Natural killer cell (primary cell): ENCODE results near the gene CPNE4. TPM values are rescaled to one million over a fixed set of nuclear protein-coding genes. Genes with fewer than 3 reads are reported as not detected.

Source experiments
- ATAC-seq, 3 donors: fragments of 150-1000 bp in 2 of 3; fragments of 200-7000 bp in 1 of 3; cut with Tn5 transposase; 1 replicate in 1 of 3; 2 replicates in 2 of 3; pipeline ENCODE4 v1.10.0; 2021; ENCODE audit warnings: mild to moderate bottlenecking in 2 of 3, moderate library complexity in 2 of 3
- DNase-seq, 2 donors: peaks; one replicate each; pipeline versions ENCODE4 v3.0.0 to v3.0.0-alpha.2; 2013 to 2021; ENCODE audit warnings: mixed read lengths in 1 of 2
- H3K27ac ChIP-seq: one replicate; pipeline ENCODE4 v1.5.1; 2013; ENCODE audit warnings: mild to moderate bottlenecking, low read length
- H3K27me3 ChIP-seq: one replicate; pipeline ENCODE4 v1.6.1; 2013; ENCODE audit warnings: low read length; ENCODE audit not compliant: control insufficient read depth, insufficient read depth
- H3K36me3 ChIP-seq: one replicate; pipeline ENCODE4 v1.6.1; 2013; ENCODE audit warnings: low read length; ENCODE audit not compliant: control insufficient read depth, insufficient read depth
- H3K4me1 ChIP-seq: one replicate; pipeline ENCODE4 v1.6.1; 2013; ENCODE audit warnings: low read length; ENCODE audit not compliant: control insufficient read depth, insufficient read depth
- H3K4me3 ChIP-seq: one replicate; pipeline ENCODE4 v1.5.1; 2013; ENCODE audit warnings: low read length
- H3K9me3 ChIP-seq: one replicate; pipeline ENCODE4 v1.6.1; 2013; ENCODE audit warnings: low read length; ENCODE audit not compliant: control insufficient read depth, insufficient read depth
- H3K27ac Mint-ChIP-seq, 2 donors: one replicate each; pipeline ENCODE4 v1.8.0; 2022; ENCODE audit warnings: mild to moderate bottlenecking in 2 of 2, mixed read lengths in 2 of 2, moderate library complexity in 1 of 2
- H3K27me3 Mint-ChIP-seq, 2 donors: one replicate each; pipeline ENCODE4 v1.8.0; 2022; ENCODE audit warnings: low read depth in 2 of 2, mixed read lengths in 2 of 2
- H3K36me3 Mint-ChIP-seq: one replicate; pipeline ENCODE4 v1.8.0; 2022; ENCODE audit warnings: mixed read lengths
- H3K4me1 Mint-ChIP-seq, 2 donors: one replicate each; pipeline ENCODE4 v1.8.0; 2022; ENCODE audit warnings: mixed read lengths in 2 of 2
- H3K4me3 Mint-ChIP-seq: one replicate; pipeline ENCODE4 v1.8.0; 2022; ENCODE audit warnings: mild to moderate bottlenecking, moderate library complexity, mixed read lengths
- H3K9me3 Mint-ChIP-seq, 2 donors: one replicate each; pipeline ENCODE4 v1.8.0; 2022; ENCODE audit warnings: mixed read lengths in 2 of 2
- WGBS: methylation state at CpG from one replicate; pipeline ENCODE4 v1.1.7; 2013; ENCODE audit warnings: missing lambda C conversion rate; ENCODE audit not compliant: insufficient coverage; 5-methylcytosine and 5-hydroxymethylcytosine counted together
- intact Hi-C: fragments of 100-400 bp; cut with micrococcal nuclease; formaldehyde crosslinking; loops from one replicate; pipeline ENCODE4 v1.14.2; 2022
- total RNA-seq, 4 donors: library from RNA; stranded (reverse); fragments of 120-200 nt in 1 of 4; gene quantifications; one replicate each; pipeline versions ENCODE4 v1.2.3 to v1.2.4, GENCODE V29; 2013 to 2022
- TF ChIP-seq, protein P1 (sequence below): fragments of 200-600 bp; IDR thresholded peaks from one replicate; pipeline ENCODE4 v1.8.0; 2022; ENCODE audit warnings: antibody characterized with exemption

CPNE4 gene
- total RNA-seq, 3 donors from 2014 or later (not counting 1 experiment from before 2014, with no cell fraction given) = not detected

GRCh38 chr3:131530843-131531242 lies 504.0 kb downstream of the CPNE4 start:
- H3K9me3 Mint-ChIP-seq = no peaks in the 10 kb centered on the region
- TF ChIP-seq, protein P1, sequence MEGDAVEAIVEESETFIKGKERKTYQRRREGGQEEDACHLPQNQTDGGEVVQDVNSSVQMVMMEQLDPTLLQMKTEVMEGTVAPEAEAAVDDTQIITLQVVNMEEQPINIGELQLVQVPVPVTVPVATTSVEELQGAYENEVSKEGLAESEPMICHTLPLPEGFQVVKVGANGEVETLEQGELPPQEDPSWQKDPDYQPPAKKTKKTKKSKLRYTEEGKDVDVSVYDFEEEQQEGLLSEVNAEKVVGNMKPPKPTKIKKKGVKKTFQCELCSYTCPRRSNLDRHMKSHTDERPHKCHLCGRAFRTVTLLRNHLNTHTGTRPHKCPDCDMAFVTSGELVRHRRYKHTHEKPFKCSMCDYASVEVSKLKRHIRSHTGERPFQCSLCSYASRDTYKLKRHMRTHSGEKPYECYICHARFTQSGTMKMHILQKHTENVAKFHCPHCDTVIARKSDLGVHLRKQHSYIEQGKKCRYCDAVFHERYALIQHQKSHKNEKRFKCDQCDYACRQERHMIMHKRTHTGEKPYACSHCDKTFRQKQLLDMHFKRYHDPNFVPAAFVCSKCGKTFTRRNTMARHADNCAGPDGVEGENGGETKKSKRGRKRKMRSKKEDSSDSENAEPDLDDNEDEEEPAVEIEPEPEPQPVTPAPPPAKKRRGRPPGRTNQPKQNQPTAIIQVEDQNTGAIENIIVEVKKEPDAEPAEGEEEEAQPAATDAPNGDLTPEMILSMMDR = no peak
- H3K4me3 Mint-ChIP-seq = no peak overlapping the region
- no peaks in the 10 kb centered on the region for H3K36me3 ChIP-seq
- H3K27ac ChIP-seq = no peak overlapping the region
- intact Hi-C loops = no loop called here
- H3K4me1 ChIP-seq = peaks cover 3% of the 10 kb centered on the region
- no peaks in the 10 kb centered on the region for H3K36me3 Mint-ChIP-seq
- no peak overlapping the region for H3K27ac Mint-ChIP-seq
- ATAC-seq (no peak), DNase-seq (no peak)
- no CpG with 5 or more reads among the region's 1 CpG for WGBS
- H3K4me1 Mint-ChIP-seq = no peaks in the 10 kb centered on the region
- no peak overlapping the region for H3K4me3 ChIP-seq
- H3K27me3 ChIP-seq = peaks cover 12% of the 10 kb centered on the region
- no peaks in the 10 kb centered on the region for H3K9me3 ChIP-seq
- H3K27me3 Mint-ChIP-seq = peaks cover 33 to 59% of the 10 kb centered on the region in 2 donors

- H3K36me3 Mint-ChIP-seq = no peaks in the 10 kb centered on the region
- TF ChIP-seq, protein P1 = no peak
- H3K4me3 ChIP-seq = no peak overlapping the region
- no peaks in the 10 kb centered on the region for H3K4me1 Mint-ChIP-seq
- ATAC-seq (no peak), DNase-seq (no peak)
- no peak overlapping the region for H3K4me3 Mint-ChIP-seq
- H3K27me3 Mint-ChIP-seq = peaks cover 29 to 58% of the 10 kb centered on the region in 2 donors
- H3K9me3 ChIP-seq = no peaks in the 10 kb centered on the region
- intact Hi-C loops = no loop called here
- H3K27ac Mint-ChIP-seq = no peak overlapping the region
- H3K27ac ChIP-seq = no peak overlapping the region
- WGBS = 100% methylated on average over 1 of the region's 1 CpG
- peaks cover 12% of the 10 kb centered on the region for H3K27me3 ChIP-seq
- H3K36me3 ChIP-seq = no peaks in the 10 kb centered on the region
- H3K4me1 ChIP-seq = peaks cover 3% of the 10 kb centered on the region
- no peaks in the 10 kb centered on the region for H3K9me3 Mint-ChIP-seq
Measured at GRCh38 chr3:131530388-131530787, 504.4 kb downstream of the CPNE4 start.

GRCh38 chr3:131526801-131527347 lies 507.9 kb downstream of the CPNE4 start:
- Mint-ChIP-seq H3K36me3 (no peaks in the 10 kb centered on the region), H3K27me3 (peaks cover 27 to 36% of the 10 kb centered on the region in 2 donors), H3K27ac (no peak overlapping the region), H3K4me1 (no peaks in the 10 kb centered on the region), H3K9me3 (no peaks in the 10 kb centered on the region), H3K4me3 (no peak overlapping the region)
- TF ChIP-seq, protein P1 = no peak
- peaks cover 10% of the 10 kb centered on the region for H3K27me3 ChIP-seq
- H3K9me3 ChIP-seq = no peaks in the 10 kb centered on the region
- no peak overlapping the region for H3K27ac ChIP-seq
- ATAC-seq (no peak), DNase-seq (no peak)
- H3K4me3 ChIP-seq = no peak overlapping the region
- 16% methylated on average over 37 of the region's 37 CpGs for WGBS
- intact Hi-C loops = no loop called here
- no peaks in the 10 kb centered on the region for H3K36me3 ChIP-seq
- peaks cover 3% of the 10 kb centered on the region for H3K4me1 ChIP-seq

GRCh38 chr3:131518680-131519079 lies 516.1 kb downstream of the CPNE4 start:
- no peak overlapping the region for H3K27ac ChIP-seq
- Mint-ChIP-seq H3K36me3 (no peaks in the 10 kb centered on the region), H3K9me3 (no peaks in the 10 kb centered on the region), H3K4me1 (no peaks in the 10 kb centered on the region), H3K4me3 (no peak overlapping the region), H3K27me3 (peaks cover 7 to 22% of the 10 kb centered on the region in 2 donors), H3K27ac (no peak overlapping the region)
- DNase-seq = no peak
- H3K9me3 ChIP-seq = no peaks in the 10 kb centered on the region
- no peak overlapping the region for H3K4me3 ChIP-seq
- TF ChIP-seq, protein P1 = no peak
- H3K36me3 ChIP-seq = no peaks in the 10 kb centered on the region
- intact Hi-C loops = no loop called here
- 90% methylated on average over 7 of the region's 7 CpGs for WGBS
- peaks cover 2% of the 10 kb centered on the region for H3K27me3 ChIP-seq
- H3K4me1 ChIP-seq = no peaks in the 10 kb centered on the region
- ATAC-seq = no peak
